Retinal pigment epithelial cell (primary cell): ENCODE measurements around the gene NUSAP1.

Source experiments
- DNase-seq: peaks from one replicate; pipeline ENCODE4 v3.0.0-alpha.2; 2010; ENCODE audit warnings: low read depth
- H3K4me3 ChIP-seq: 2 replicates; pipeline ENCODE4 v1.5.1; 2011; ENCODE audit warnings: mild to moderate bottlenecking, low read length, control low read depth, moderate library complexity
- TF ChIP-seq, protein P1 (sequence below): conservative IDR thresholded peaks from 2 replicates; pipeline ENCODE4 v1.5.1; 2011; ENCODE audit warnings: low read depth, low read length, control low read depth, inconsistent platforms

Gene NUSAP1

DNA sequence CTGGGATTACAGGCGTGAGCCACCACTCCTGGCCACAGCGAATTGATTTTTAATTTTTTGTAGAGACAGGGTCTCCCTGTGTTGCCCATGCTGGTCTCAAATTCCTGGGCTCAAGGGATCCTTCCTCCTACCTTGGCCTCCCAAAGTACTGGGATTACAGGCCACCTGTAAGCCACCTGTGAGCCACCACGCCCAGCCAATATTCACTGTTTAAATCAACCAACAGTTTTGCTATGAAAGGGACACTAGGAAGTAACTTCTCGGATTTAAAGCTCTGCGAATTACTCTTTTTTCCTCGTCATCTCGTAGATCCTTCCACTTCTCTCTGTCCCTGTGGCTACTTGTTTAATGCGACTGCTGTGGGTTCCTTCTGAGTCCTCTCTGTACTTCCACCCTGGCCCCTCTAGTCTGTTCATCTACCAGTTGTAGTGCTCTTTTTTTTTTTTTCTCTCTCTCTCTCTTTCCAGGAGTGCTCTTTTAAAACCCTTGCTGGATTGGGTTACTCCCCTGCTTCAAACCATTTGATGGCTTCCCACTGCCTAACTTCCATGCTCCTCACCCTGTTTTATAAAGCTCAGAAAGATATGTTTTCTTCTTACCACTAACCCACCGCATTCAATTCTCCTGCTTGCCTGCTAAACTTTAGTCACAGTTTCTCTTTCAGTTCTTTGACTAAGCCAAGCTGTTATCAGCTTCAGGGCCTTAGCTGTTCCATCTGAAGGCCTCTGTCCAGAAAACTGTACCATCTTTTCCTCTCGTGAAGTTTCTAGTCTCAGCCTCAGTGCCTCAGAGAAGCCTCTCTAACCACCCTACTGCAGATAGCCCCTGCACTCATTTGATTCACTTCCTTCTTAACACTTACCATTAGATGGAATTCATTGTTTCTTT lies 96.6 kb downstream of the NUSAP1 start:
- no peak for DNase-seq
- TF ChIP-seq, protein P1, sequence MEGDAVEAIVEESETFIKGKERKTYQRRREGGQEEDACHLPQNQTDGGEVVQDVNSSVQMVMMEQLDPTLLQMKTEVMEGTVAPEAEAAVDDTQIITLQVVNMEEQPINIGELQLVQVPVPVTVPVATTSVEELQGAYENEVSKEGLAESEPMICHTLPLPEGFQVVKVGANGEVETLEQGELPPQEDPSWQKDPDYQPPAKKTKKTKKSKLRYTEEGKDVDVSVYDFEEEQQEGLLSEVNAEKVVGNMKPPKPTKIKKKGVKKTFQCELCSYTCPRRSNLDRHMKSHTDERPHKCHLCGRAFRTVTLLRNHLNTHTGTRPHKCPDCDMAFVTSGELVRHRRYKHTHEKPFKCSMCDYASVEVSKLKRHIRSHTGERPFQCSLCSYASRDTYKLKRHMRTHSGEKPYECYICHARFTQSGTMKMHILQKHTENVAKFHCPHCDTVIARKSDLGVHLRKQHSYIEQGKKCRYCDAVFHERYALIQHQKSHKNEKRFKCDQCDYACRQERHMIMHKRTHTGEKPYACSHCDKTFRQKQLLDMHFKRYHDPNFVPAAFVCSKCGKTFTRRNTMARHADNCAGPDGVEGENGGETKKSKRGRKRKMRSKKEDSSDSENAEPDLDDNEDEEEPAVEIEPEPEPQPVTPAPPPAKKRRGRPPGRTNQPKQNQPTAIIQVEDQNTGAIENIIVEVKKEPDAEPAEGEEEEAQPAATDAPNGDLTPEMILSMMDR, result no peak
- H3K4me3 ChIP-seq, result no peak overlapping the region
